Neuronal stem cell (in vitro differentiated cells): Measurements from ENCODE around the gene FOXP1.

Experiments used
- DNase-seq: peaks from one replicate; pipeline ENCODE4 v3.0.0-alpha.2; 2013; ENCODE audit warnings: low spot score
- H2AFZ ChIP-seq: one replicate; pipeline ENCODE4 v1.6.1; 2013; ENCODE audit warnings: mild to moderate bottlenecking, low read length, inconsistent platforms
- H2AK5ac ChIP-seq: 2 replicates; pipeline ENCODE4 v1.6.1; 2013; ENCODE audit warnings: low read depth, mild to moderate bottlenecking, inconsistent platforms, low read length, moderate library complexity, mixed read lengths
- H2BK120ac ChIP-seq: 2 replicates; pipeline ENCODE4 v1.6.1; 2013; ENCODE audit warnings: low read depth, mild to moderate bottlenecking, inconsistent platforms, low read length, moderate library complexity, mixed read lengths
- H2BK12ac ChIP-seq: one replicate; pipeline ENCODE4 v1.6.1; 2013; ENCODE audit warnings: low read length, inconsistent platforms
- H2BK15ac ChIP-seq: 2 replicates; pipeline ENCODE4 v1.6.1; 2013; ENCODE audit warnings: mild to moderate bottlenecking, low read length, inconsistent platforms, mixed read lengths
- H2BK5ac ChIP-seq: one replicate; pipeline ENCODE4 v1.6.1; 2013; ENCODE audit warnings: inconsistent platforms, mild to moderate bottlenecking, low read length, moderate library complexity
- H3K14ac ChIP-seq: one replicate; pipeline ENCODE4 v1.6.1; 2013; ENCODE audit warnings: low read length, inconsistent platforms
- H3K18ac ChIP-seq: 2 replicates; pipeline ENCODE4 v1.6.1; 2013; ENCODE audit warnings: low read length, inconsistent platforms
- H3K23ac ChIP-seq: 2 replicates; pipeline ENCODE4 v1.6.1; 2013; ENCODE audit warnings: low read depth, mild to moderate bottlenecking, mixed read lengths, low read length, inconsistent platforms; ENCODE audit not compliant: poor library complexity
- H3K27ac ChIP-seq: replicated peaks from 3 replicates; pipeline ENCODE4 v1.5.1; 2013; ENCODE audit warnings: low read length, inconsistent platforms
- H3K27me3 ChIP-seq, 3 experiments: 2 replicates each; pipeline ENCODE4 v1.6.1; 2013; ENCODE audit warnings: low read length in 3 of 3, mild to moderate bottlenecking in 2 of 3, inconsistent platforms in 1 of 3, low read depth in 1 of 3, mixed read lengths in 1 of 3, moderate library complexity in 1 of 3; ENCODE audit not compliant: control insufficient read depth in 3 of 3, insufficient read depth in 3 of 3
- H3K36me3 ChIP-seq, 2 donors: replicated peaks in 1 of 2; 2 replicates each; pipeline ENCODE4 v1.6.1; 2013; ENCODE audit warnings: low read length in 2 of 2; ENCODE audit not compliant: control insufficient read depth in 2 of 2, insufficient read depth in 2 of 2
- H3K4ac ChIP-seq: 2 replicates; pipeline ENCODE4 v1.6.1; 2013; ENCODE audit warnings: inconsistent platforms, mild to moderate bottlenecking, low read length, moderate library complexity
- H3K4me1 ChIP-seq, 2 donors: 1 replicate in 1 of 2; 2 replicates in 1 of 2; pipeline ENCODE4 v1.6.1; 2013; ENCODE audit warnings: low read length in 2 of 2, low read depth in 1 of 2; ENCODE audit not compliant: control insufficient read depth in 2 of 2, insufficient read depth in 1 of 2
- H3K4me2 ChIP-seq: one replicate; pipeline ENCODE4 v1.6.1; 2013; ENCODE audit warnings: mild to moderate bottlenecking, low read length, inconsistent platforms; ENCODE audit not compliant: insufficient read depth, poor library complexity, severe bottlenecking
- H3K4me3 ChIP-seq, 2 donors: 2 replicates each; pipeline ENCODE4 v1.5.1; 2013; ENCODE audit warnings: low read length in 2 of 2, mild to moderate bottlenecking in 2 of 2, inconsistent platforms in 1 of 2, moderate library complexity in 1 of 2
- H3K79me1 ChIP-seq: one replicate; pipeline ENCODE4 v1.6.1; 2013; ENCODE audit warnings: low read depth, mild to moderate bottlenecking, inconsistent platforms, low read length, moderate library complexity
- H3K9ac ChIP-seq: one replicate; pipeline ENCODE4 v1.6.1; 2013; ENCODE audit warnings: mild to moderate bottlenecking, low read depth, low read length, inconsistent platforms; ENCODE audit not compliant: poor library complexity
- H3K9me3 ChIP-seq, 2 donors: replicated peaks in 1 of 2; 2 replicates each; pipeline versions ENCODE3 to v1.6.1; 2013; ENCODE audit warnings: low read length in 2 of 2, mild to moderate bottlenecking in 2 of 2, inconsistent platforms in 1 of 2, low read depth in 1 of 2, mixed read lengths in 1 of 2, moderate library complexity in 1 of 2; ENCODE audit not compliant: control insufficient read depth in 2 of 2, insufficient read depth in 1 of 2
- H4K8ac ChIP-seq: one replicate; pipeline ENCODE4 v1.6.1; 2013; ENCODE audit warnings: low read depth, mild to moderate bottlenecking, inconsistent platforms, low read length, moderate library complexity
- H4K91ac ChIP-seq: one replicate; pipeline ENCODE4 v1.6.1; 2013; ENCODE audit warnings: low read length, low read depth, mild to moderate bottlenecking, inconsistent platforms; ENCODE audit not compliant: poor library complexity
- WGBS, 2 donors: extraction: QIAGEN DNeasy Blood & Tissue Kit; methylation state at CpG; one replicate each; pipeline ENCODE4 v1.1.7; 2013; ENCODE audit warnings: missing lambda C conversion rate in 2 of 2, mixed read lengths in 1 of 2; ENCODE audit not compliant: insufficient read length in 2 of 2, insufficient replicate concordance in 1 of 2; ENCODE audit errors: extremely low coverage in 2 of 2; 5-methylcytosine and 5-hydroxymethylcytosine counted together

Gene FOXP1

DNA sequence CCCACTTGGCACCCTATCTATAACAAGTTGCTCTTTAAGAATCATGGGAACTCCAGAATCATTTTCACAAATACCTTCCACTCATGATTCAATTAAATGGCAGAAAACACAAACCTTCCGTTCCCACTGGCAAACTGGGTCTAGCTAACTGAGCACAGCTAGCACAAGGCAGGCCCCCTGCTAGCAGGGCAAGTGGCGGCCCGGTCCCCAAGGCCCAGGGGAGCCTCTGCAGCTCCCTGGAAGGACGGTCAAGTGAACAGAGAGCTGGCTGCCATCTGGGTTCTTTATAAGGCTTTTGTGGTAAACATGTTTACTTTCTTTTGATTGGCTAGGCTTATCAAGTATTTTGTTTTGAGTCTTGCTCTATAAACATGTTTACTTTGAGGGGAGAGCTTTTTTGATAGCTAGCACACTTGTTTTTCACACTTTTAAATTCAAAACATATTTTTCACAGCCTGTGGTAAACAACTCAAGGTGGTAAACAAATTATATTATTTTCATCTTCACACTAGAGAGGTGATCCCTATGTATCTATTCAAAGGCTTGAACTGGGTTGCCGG is 81.4 kb downstream of the FOXP1 start:
- no peak overlapping the region for H3K14ac ChIP-seq
- no peak overlapping the region for H2BK12ac ChIP-seq
- H2AK5ac ChIP-seq: no peak overlapping the region
- H3K4ac ChIP-seq: no peak overlapping the region
- no peaks in the 10 kb centered on the region for H3K79me1 ChIP-seq
- no peak overlapping the region for H2BK5ac ChIP-seq
- no peak overlapping the region for H4K8ac ChIP-seq
- H3K27me3 ChIP-seq: no peaks in the 10 kb centered on the region
- no peaks in the 10 kb centered on the region for H3K9me3 ChIP-seq
- WGBS, 2 donors: no CpG with 5 or more reads among the region's 5 CpGs
- H3K9ac ChIP-seq: no peak overlapping the region
- DNase-seq: no peak
- no peak overlapping the region for H3K23ac ChIP-seq
- no peak overlapping the region for H2AFZ ChIP-seq
- H2BK120ac ChIP-seq: no peak overlapping the region
- no peak overlapping the region for H3K4me2 ChIP-seq
- no peak overlapping the region for H4K91ac ChIP-seq
- no peak overlapping the region for H3K4me3 ChIP-seq
- H3K36me3 ChIP-seq: no peaks in the 10 kb centered on the region
- no peak overlapping the region for H3K18ac ChIP-seq
- H2BK15ac ChIP-seq: no peak overlapping the region
- H3K4me1 ChIP-seq: peaks cover 5 to 6% of the 10 kb centered on the region in 2 donors
- no peak overlapping the region for H3K27ac ChIP-seq

DNA sequence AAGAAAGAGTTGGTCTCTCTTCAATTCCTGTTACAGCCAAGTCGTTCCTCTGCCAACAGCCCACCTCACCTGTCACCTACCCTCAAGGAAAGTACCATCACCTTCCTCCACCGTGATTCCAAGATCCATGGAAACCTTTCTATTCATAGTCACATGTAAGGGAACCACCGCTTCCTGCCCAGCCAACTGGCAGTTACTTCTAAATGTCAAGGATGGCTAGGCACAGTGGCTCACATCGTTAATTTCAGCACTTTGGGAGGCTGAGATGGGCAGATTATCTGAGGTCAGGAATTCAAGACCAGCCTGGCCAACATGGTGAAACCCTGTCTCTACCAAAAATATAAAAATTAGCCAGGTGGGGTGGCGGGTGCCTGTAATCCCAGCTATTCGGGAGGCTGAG is 82.8 kb downstream of the FOXP1 start:
- WGBS, 2 donors: no CpG with 5 or more reads among the region's 6 CpGs
- no peak overlapping the region for H3K23ac ChIP-seq
- no peak overlapping the region for H3K4me2 ChIP-seq
- H4K8ac ChIP-seq: no peak overlapping the region
- no peaks in the 10 kb centered on the region for H3K79me1 ChIP-seq
- H3K14ac ChIP-seq: no peak overlapping the region
- H3K36me3 ChIP-seq: no peaks in the 10 kb centered on the region
- no peak overlapping the region for H3K9ac ChIP-seq
- no peak overlapping the region for H2BK12ac ChIP-seq
- no peak overlapping the region for H4K91ac ChIP-seq
- H2BK120ac ChIP-seq: no peak overlapping the region
- H3K9me3 ChIP-seq: no peaks in the 10 kb centered on the region
- peaks cover 5 to 6% of the 10 kb centered on the region in 2 donors for H3K4me1 ChIP-seq
- no peak overlapping the region for H3K4ac ChIP-seq
- H3K27ac ChIP-seq: no peak overlapping the region
- H3K27me3 ChIP-seq: no peaks in the 10 kb centered on the region
- H3K18ac ChIP-seq: no peak overlapping the region
- no peak overlapping the region for H3K4me3 ChIP-seq
- no peak overlapping the region for H2BK5ac ChIP-seq
- no peak overlapping the region for H2AK5ac ChIP-seq
- no peak for DNase-seq
- no peak overlapping the region for H2BK15ac ChIP-seq
- no peak overlapping the region for H2AFZ ChIP-seq

DNA sequence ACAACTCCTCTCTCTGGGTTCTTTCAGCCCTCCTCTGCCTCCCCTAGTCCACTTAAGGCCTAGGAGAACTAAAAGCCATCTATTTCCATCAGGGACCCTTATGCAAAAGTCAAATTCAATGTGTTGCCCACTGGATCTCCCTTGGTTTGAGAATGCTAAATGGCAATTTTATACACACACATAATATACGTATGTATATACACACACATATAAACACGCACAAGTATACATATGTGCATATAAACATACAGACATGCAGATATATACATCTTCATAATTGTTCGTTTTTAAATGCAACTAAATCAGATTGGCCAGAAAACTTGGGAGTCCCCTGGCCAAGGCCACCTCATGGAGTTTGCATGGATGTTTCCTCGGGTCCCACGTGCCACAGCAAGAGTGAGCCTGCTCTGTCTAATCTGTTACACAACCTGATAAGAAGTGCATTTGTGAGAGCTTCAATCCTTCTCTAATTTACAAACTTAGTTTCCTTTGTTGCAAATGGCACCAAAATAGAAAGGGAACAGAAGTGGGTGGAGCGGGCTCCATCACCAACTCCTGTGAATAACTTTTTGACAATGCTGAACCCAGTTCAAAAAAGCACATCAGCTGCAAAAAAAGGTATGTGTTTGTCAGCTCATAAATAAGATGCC is 84.2 kb downstream of the FOXP1 start:
- Histone ChIP-seq H3K79me1 (no peaks in the 10 kb centered on the region), H3K4me2 (no peak overlapping the region), H3K9ac (no peak overlapping the region), H3K18ac (no peak overlapping the region), H2BK15ac (no peak overlapping the region), H3K23ac (no peak overlapping the region), H3K27ac (no peak overlapping the region), H2BK5ac (no peak overlapping the region), H3K9me3 (no peaks in the 10 kb centered on the region), H3K36me3 (no peaks in the 10 kb centered on the region), H2AFZ (no peak overlapping the region), H3K14ac (no peak overlapping the region), H2BK120ac (no peak overlapping the region), H4K91ac (no peak overlapping the region), H2AK5ac (no peak overlapping the region), H3K4me3 (no peak overlapping the region), H3K4ac (no peak overlapping the region), H2BK12ac (no peak overlapping the region), H3K27me3 (no peaks in the 10 kb centered on the region), H4K8ac (no peak overlapping the region), H3K4me1 (peaks cover 5 to 6% of the 10 kb centered on the region in 2 donors)
- no CpG with 5 or more reads among the region's 6 CpGs for WGBS, 2 donors
- no peak for DNase-seq

DNA sequence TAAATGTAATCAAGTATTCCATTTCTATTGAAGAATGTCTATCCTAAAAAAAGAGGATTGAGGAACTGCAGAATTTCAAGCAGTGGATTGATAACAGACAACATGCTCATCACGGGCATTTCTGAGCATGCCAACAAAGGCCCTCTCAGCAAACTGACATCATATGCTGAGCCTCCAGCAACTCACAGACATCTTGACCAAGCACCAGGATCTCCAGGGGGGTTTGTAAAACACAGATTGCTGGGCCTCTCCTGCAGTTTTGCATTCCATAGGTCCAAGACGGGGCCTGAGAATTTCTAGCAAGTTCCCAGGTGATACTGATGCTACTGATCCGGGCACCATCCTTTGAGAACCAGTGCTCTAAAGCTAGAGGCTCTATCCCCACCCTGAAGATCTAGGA is 85.0 kb downstream of the FOXP1 start:
- Histone ChIP-seq H2BK120ac (no peak overlapping the region), H3K4ac (no peak overlapping the region), H4K91ac (no peak overlapping the region), H3K18ac (no peak overlapping the region), H3K27me3 (no peaks in the 10 kb centered on the region), H3K9me3 (no peaks in the 10 kb centered on the region), H3K4me2 (no peak overlapping the region), H2BK15ac (no peak overlapping the region), H2AK5ac (no peak overlapping the region), H3K14ac (no peak overlapping the region), H3K4me3 (no peak overlapping the region), H3K27ac (no peak overlapping the region), H4K8ac (no peak overlapping the region), H3K79me1 (no peaks in the 10 kb centered on the region), H3K36me3 (no peaks in the 10 kb centered on the region), H3K9ac (no peak overlapping the region), H2BK12ac (no peak overlapping the region), H2AFZ (no peak overlapping the region), H2BK5ac (no peak overlapping the region), H3K23ac (no peak overlapping the region), H3K4me1 (peaks cover 5 to 6% of the 10 kb centered on the region in 2 donors)
- WGBS, 2 donors: no CpG with 5 or more reads among the region's 3 CpGs
- no peak for DNase-seq
